K562 (cell line): Measurements from ENCODE around the gene CCDC124. TPM values are rescaled to one million over a fixed set of nuclear protein-coding genes. Genes with fewer than 3 reads are reported as not detected.
A peak's percentile ranks its signal among the peaks of the same experiment; 100 is the strongest.

Experiments used
- ATF7 ChIP-seq: fragments of 450-650 bp; IDR thresholded peaks from 2 replicates; pipeline ENCODE4 v1.7.1; 2014; ENCODE audit warnings: mild to moderate bottlenecking, moderate library complexity
- CEBPB ChIP-seq: fragments of 450-650 bp; IDR thresholded peaks from 2 replicates; pipeline ENCODE4 v1.6.1; 2016; ENCODE audit warnings: missing genetic modification characterization, missing compliant biosample characterization
- EGR1 ChIP-seq: fragments of 450-650 bp; conservative IDR thresholded peaks from 2 replicates; pipeline ENCODE4 v1.6.1; 2017; ENCODE audit warnings: mild to moderate bottlenecking
- EP400 ChIP-seq: fragments of 450-650 bp; IDR thresholded peaks from 2 replicates; pipeline ENCODE4 v1.6.1; 2017; ENCODE audit warnings: antibody characterized with exemption, mild to moderate bottlenecking, moderate library complexity
- GABPB1 ChIP-seq: sonication (generic); formaldehyde crosslinking; IDR thresholded peaks from 2 replicates; pipeline ENCODE4 v1.8.0; 2022; ENCODE audit warnings: mild to moderate bottlenecking, missing genetic modification reagents
- MEIS2 ChIP-seq: fragments of 450-650 bp; IDR thresholded peaks from 2 replicates; pipeline ENCODE4 v1.6.1; 2014; ENCODE audit warnings: mild to moderate bottlenecking; ENCODE audit not compliant: partially characterized antibody
- NCOR1 ChIP-seq: fragments of 450-650 bp; IDR thresholded peaks from 2 replicates; pipeline ENCODE4 v1.6.1; 2016; ENCODE audit warnings: mild to moderate bottlenecking, moderate library complexity
- NFIC ChIP-seq: fragments of 450-650 bp; IDR thresholded peaks from 2 replicates; pipeline ENCODE4 v1.6.1; 2017; ENCODE audit warnings: mild to moderate bottlenecking, inconsistent platforms
- NONO ChIP-seq, 2 experiments: fragments of 200-400 bp in 1 of 2; fragments of 450-650 bp in 1 of 2; formaldehyde crosslinking in 1 of 2; IDR thresholded peaks; 2 replicates each; pipeline ENCODE4 v1.6.1; 2017; ENCODE audit warnings: low read depth in 2 of 2, mild to moderate bottlenecking in 2 of 2, moderate library complexity in 2 of 2, low read length in 1 of 2
- RCOR1 ChIP-seq, 2 experiments: IDR thresholded peaks; 2 replicates each; pipeline ENCODE4 v1.6.1; 2012; ENCODE audit warnings: low read depth in 2 of 2, low read length in 2 of 2, borderline replicate concordance in 1 of 2, improper control_type of control experiment in 1 of 2
- RFX7 ChIP-seq: fragments of 250-450 bp; sonication (Bioruptor Pico); IDR thresholded peaks from 2 replicates; pipeline ENCODE4 v1.5.1; 2021; ENCODE audit warnings: mild to moderate bottlenecking
- ZBTB40 ChIP-seq, 2 experiments: fragments of 450-650 bp in 1 of 2; sonication (generic) in 1 of 2; formaldehyde crosslinking in 1 of 2; IDR thresholded peaks; 2 replicates each; pipeline versions ENCODE4 v1.7.1 to v1.9.0; 2016 to 2022; ENCODE audit warnings: inconsistent platforms in 1 of 2, mild to moderate bottlenecking in 1 of 2, missing genetic modification reagents in 1 of 2
- ZBTB8A ChIP-seq: fragments of 450-650 bp; IDR thresholded peaks from 2 replicates; pipeline ENCODE4 v1.6.1; 2018; ENCODE audit warnings: mild to moderate bottlenecking, moderate library complexity; ENCODE audit not compliant: partially characterized antibody
- ZBTB9 ChIP-seq: fragments of 450-650 bp; formaldehyde crosslinking; IDR thresholded peaks from 2 replicates; pipeline ENCODE4 v1.4.0; 2020; ENCODE audit warnings: mild to moderate bottlenecking, moderate library complexity
- ZNF655 ChIP-seq: fragments of 250-450 bp; sonication (Bioruptor Pico); IDR thresholded peaks from 2 replicates; pipeline ENCODE4 v1.5.0; 2021
- polyA plus RNA-seq, 8 experiments: library from polyadenylated mRNA; depleted of rRNA in 4 of 8; stranded (reverse) in 5 of 8; unstranded in 3 of 8; fragments of >200 nt; fragmentation: Nextera tagmentation in 2 of 8; fragmentation: Illumina TruSeq in 1 of 8; extraction: Ambion mirVana in 2 of 8; extraction: Trizol in 1 of 8; gene quantifications; 2 replicates each; pipeline versions ENCODE4 v1.2.1 to v1.2.3, GENCODE V29; 2011 to 2014; ENCODE audit warnings: inconsistent platforms in 1 of 8, missing spikeins in 1 of 8
- total RNA-seq, 7 experiments: library from RNA; depleted of rRNA in 6 of 7; stranded (reverse); fragments of >200 nt in 6 of 7; fragmentation: Illumina TruSeq in 2 of 7; extraction: Trizol in 2 of 7; gene quantifications; 2 replicates each; pipeline versions ENCODE4 v1.2.1 to v1.2.3, GENCODE V29; 2011 to 2021; ENCODE audit warnings: low replicate concordance in 1 of 7

The CCDC124 gene
- total and polyA plus RNA-seq, 9 of the 15 experiments (the other 6 are each of a cell fraction or from before 2014, with no cell fraction given): 5.8 to 234 (median 40.1) TPM

- TF ChIP-seq ZBTB40 (IDR thresholded peaks at IDR 0.05) (no peak), ZBTB40 (CRISPR knock-in tag; IDR thresholded peaks at IDR 0.05) (no peak), MEIS2 (no peak), GABPB1 (CRISPR knock-in tag) (peak; percentile 70; the same call in 1 of the 2 replicates), ZBTB8A (no peak), ZNF655 (CRISPR knock-in tag) (no peak), NCOR1 (no peak), ATF7 (peak; percentile 49; the same call in 1 of the 2 replicates), NFIC (0 out of 2 replicates have a peak, but pooled peaks have one; percentile 28), EGR1 (peak; percentile 97), ZBTB9 (peak; percentile 55; the same call in 1 of the 2 replicates), NONO (IDR thresholded peaks at IDR 0.05; ENCODE audit: low read depth in 2 of 2, low read length in 1 of 2) (0 out of 4 replicates have a peak, but pooled peaks of 1 of the 2 experiments have one; percentile 47), RFX7 (CRISPR knock-in tag) (no peak), RCOR1 (IDR thresholded peaks at IDR 0.05; ENCODE audit: borderline replicate concordance in 1 of 2, low read depth in 2 of 2, low read length in 2 of 2) (peak in 1 of 2 experiments; percentile 57; a peak in 2 of 4 replicates), CEBPB (tag) (no peak), EP400 (peak; percentile 89)
Observed at GRCh38 chr19:17942582-17943273, 9.9 kb downstream of the CCDC124 start (continued).
